Ovary (tissue), 9 donors: ENCODE data around the gene GLYR1. TPM values are rescaled to one million over a fixed set of nuclear protein-coding genes. Genes with fewer than 3 reads are reported as not detected.

Experiments used
- DNase-seq, 5 donors: peaks; one replicate each; pipeline ENCODE4 v3.0.0-alpha.2; 2019 to 2020
- H3K27ac ChIP-seq, 2 donors: fragments of 200-600 bp; one replicate each; pipeline versions ENCODE4 v1.5.1 to v1.8.0; 2019 to 2022
- H3K27me3 ChIP-seq: fragments of 200-600 bp; one replicate; pipeline ENCODE4 v1.8.0; 2022
- H3K36me3 ChIP-seq: fragments of 200-600 bp; sonication (generic); one replicate; pipeline ENCODE4 v1.5.1; 2019
- H3K4me1 ChIP-seq: one replicate; pipeline ENCODE4 v1.8.1; 2013; ENCODE audit warnings: mild to moderate bottlenecking, moderate library complexity; ENCODE audit not compliant: insufficient read depth
- H3K4me3 ChIP-seq: fragments of 200-600 bp; sonication (generic); one replicate; pipeline ENCODE4 v1.5.1; 2017
- H3K9me3 ChIP-seq, 2 donors: fragments of 200-600 bp in 1 of 2; sonication (generic) in 1 of 2; one replicate each; pipeline versions ENCODE4 v1.5.1 to v1.8.1; 2013 to 2019; ENCODE audit warnings: mild to moderate bottlenecking in 1 of 2, moderate library complexity in 1 of 2
- CTCF ChIP-seq, 3 donors: fragments of 450-650 bp in 2 of 3; fragments of 200-600 bp in 1 of 3; IDR thresholded peaks; one replicate each; pipeline versions ENCODE4 v1.5.1 to v1.8.0; 2016 to 2022; ENCODE audit warnings: antibody characterized with exemption in 3 of 3, mild to moderate bottlenecking in 1 of 3
- EP300 ChIP-seq: sonication (generic); formaldehyde crosslinking; IDR thresholded peaks from one replicate; pipeline ENCODE4 v1.6.1; 2017; ENCODE audit warnings: antibody characterized with exemption
- POLR2A ChIP-seq: fragments of 450-650 bp; IDR thresholded peaks from one replicate; pipeline ENCODE4 v1.6.1; 2017; ENCODE audit warnings: antibody characterized with exemption, mild to moderate bottlenecking, moderate library complexity
- WGBS, 3 donors: extraction: QIAGEN DNeasy Blood & Tissue Kit in 1 of 3; methylation state at CpG; one replicate each; pipeline versions ENCODE4 v1.1.5 to v1.1.7; 2013 to 2017; 5-methylcytosine and 5-hydroxymethylcytosine counted together
- intact Hi-C, 4 donors: fragments of 100-400 bp; cut with DNase I; formaldehyde crosslinking; loops; one replicate each; pipeline versions ENCODE4 v1.11.0 to v1.15.1; 2022 to 2023
- polyA plus RNA-seq, 2 donors: library from polyadenylated mRNA; stranded (reverse); fragments of 200-250 nt in 1 of 2; fragments of 350-450 nt in 1 of 2; fragmentation: Illumina TruSeq in 1 of 2; extraction: RNeasy Lipid Tissue Mini Kit (QIAGEN cat#74804) in 1 of 2; gene quantifications; one replicate each; pipeline ENCODE4 v1.2.3, GENCODE V29; 2013 to 2014
- total RNA-seq, 7 donors: library from RNA; depleted of rRNA in 2 of 7; stranded (reverse); fragments of >200 nt in 2 of 7; fragmentation: NEBNext Ultra II Directional in 3 of 7; extraction: Animal tissue kit (Norgen Biotek cat#: 25700) in 3 of 7; gene quantifications; one replicate each; pipeline versions ENCODE4 v1.1.0 to v1.2.4, GENCODE V29; 2016 to 2023
- donor health status: DM: no; HTN: no; CAD: no; lungs with moderate emphysema.
- donor health status: DM: no; HTN: no; CAD: no.
- donor health status: Bipolar disorder and iron deficiency.
- donor health status: DM: yes; HTN: yes; CAD: no.
- donor health status: DM: no; HTN: no; CAD: no.
- donor health status: DM: yes; HTN: yes; CAD: no.

GLYR1 gene
- total and polyA plus RNA-seq, 9 donors, result 30.3 to 79.5 (median 69.7) TPM

- no peaks in the 10 kb centered on the region for H3K4me1 ChIP-seq
- intact Hi-C loops, result no loop called here
- WGBS, 3 donors, result 89 to 93% (median 90%) methylated on average over 30 of the region's 30 CpGs
These were observed 51.1 kb downstream of the GLYR1 start for GRCh38 chr16:4795828-4796572.

GRCh38 chr16:4795181-4795827 is 51.8 kb downstream of the GLYR1 start, which contains the start of gene SMIM22:
Gene SMIM22 (plus strand): TSS chr16:4795369. CDS start chr16:4795735, 366 bp downstream.
- Histone ChIP-seq H3K4me1 (no peaks in the 10 kb centered on the region), H3K36me3 (no peaks in the 10 kb centered on the region), H3K9me3 (no peaks in the 10 kb centered on the region), H3K27me3 (no peaks in the 10 kb centered on the region), H3K27ac (no peak within 1 kb of the TSS), H3K4me3 (no peak within 1 kb of the TSS)
- no peak for DNase-seq
- WGBS, 3 donors, result 62 to 69% (median 64%) methylated on average over 14 of the region's 14 CpGs
- intact Hi-C loops, result no loop called here
- TF ChIP-seq EP300 (no peak), CTCF (IDR thresholded peaks at IDR 0.05) (no peak), POLR2A (no peak)

More at GRCh38 chr16:4795828-4796572, 51.1 kb downstream of the GLYR1 start:
- H3K27me3 ChIP-seq, result no peaks in the 10 kb centered on the region
- no peak overlapping the region for H3K4me3 ChIP-seq
- DNase-seq, result no peak
- TF ChIP-seq POLR2A (no peak), EP300 (no peak), CTCF (IDR thresholded peaks at IDR 0.05) (no peak)
- H3K36me3 ChIP-seq, result no peaks in the 10 kb centered on the region
- H3K9me3 ChIP-seq, result no peaks in the 10 kb centered on the region
- no peak overlapping the region for H3K27ac ChIP-seq

GRCh38 chr16:4792951-4793513 is 54.1 kb downstream of the GLYR1 start:
- no peak overlapping the region for H3K4me3 ChIP-seq
- H3K27me3 ChIP-seq, result no peaks in the 10 kb centered on the region
- H3K27ac ChIP-seq, result no peak overlapping the region
- intact Hi-C loops, result no loop called here
- TF ChIP-seq POLR2A (no peak), CTCF (IDR thresholded peaks at IDR 0.05) (no peak), EP300 (no peak)
- no peaks in the 10 kb centered on the region for H3K9me3 ChIP-seq
- H3K4me1 ChIP-seq, result no peaks in the 10 kb centered on the region
- 55 to 65% (median 59%) methylated on average over 13 of the region's 13 CpGs for WGBS, 3 donors
- DNase-seq, result no peak
- H3K36me3 ChIP-seq, result no peaks in the 10 kb centered on the region

- DNase-seq, result no peak
- Histone ChIP-seq H3K27me3 (no peaks in the 10 kb centered on the region), H3K4me1 (no peaks in the 10 kb centered on the region), H3K27ac (no peak overlapping the region), H3K36me3 (no peaks in the 10 kb centered on the region), H3K9me3 (no peaks in the 10 kb centered on the region), H3K4me3 (no peak overlapping the region)
- WGBS, 3 donors, result 72 to 80% (median 77%) methylated on average over 10 of the region's 10 CpGs
- TF ChIP-seq EP300 (no peak), POLR2A (no peak), CTCF (IDR thresholded peaks at IDR 0.05) (no peak)
- intact Hi-C loops, result no loop called here
These were observed 56.2 kb downstream of the GLYR1 start for GRCh38 chr16:4790871-4791270.
